ENCODE data around the gene ADAM30. TPM values are rescaled to one million over a fixed set of nuclear protein-coding genes. Genes with fewer than 3 reads are reported as not detected.

The ADAM30 gene
- total and polyA plus RNA-seq, 2 of the 13 experiments (the other 11 are each of a cell fraction or from before 2014, with no cell fraction given) = not detected

DNA sequence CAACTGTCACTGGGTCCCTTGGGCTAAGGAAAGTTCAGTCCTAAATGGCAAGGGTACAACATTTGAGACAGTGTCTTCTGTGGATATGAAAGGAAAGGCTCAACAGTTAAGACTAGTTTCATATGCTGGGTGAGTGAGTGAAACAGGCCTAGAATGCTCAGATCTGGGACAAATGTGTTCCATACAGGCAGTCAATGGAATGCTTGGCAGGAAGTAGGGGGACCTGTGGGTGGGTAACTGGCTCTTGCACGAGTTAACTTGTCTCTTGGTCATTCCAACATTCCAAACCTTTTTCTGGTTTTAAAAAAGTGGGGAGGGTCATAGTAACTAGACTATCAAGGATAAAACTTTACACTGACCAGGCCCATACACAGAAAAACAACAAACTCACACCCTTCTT, 17.8 kb upstream of the ADAM30 start (continued):
- TF ChIP-seq MAF1 (CRISPR knock-in tag; IDR thresholded peaks at IDR 0.05; ENCODE audit: borderline replicate concordance) (no peak), CSRNP2 (CRISPR knock-in tag; conservative IDR thresholded peaks at IDR 0.05; ENCODE audit: low read depth) (no peak), TP53 (CRISPR knock-in tag; conservative IDR thresholded peaks at IDR 0.05) (no peak)

GRCh38 chr1:119912963-119913362, 16.6 kb upstream of the ADAM30 start:
- in situ Hi-C loops (cut with HindIII; ENCODE audit: extremely low pct_ligation_motif_present, low pct_unique_long_range_greater_than_20kb) = no loop called here
- Histone ChIP-seq H3K4me3 (replicated peaks in 1 of 3; ENCODE audit: insufficient read depth in 1 of 3, low read depth in 2 of 3, low read length in 3 of 3) (no peak overlapping the region), H3K36me3 (replicated peaks in 1 of 2; ENCODE audit: control insufficient read depth in 1 of 2, insufficient read depth in 2 of 2, low read length in 2 of 2) (peaks cover 5 to 18% of the 10 kb centered on the region in 2 experiments; a peak in 3 of 5 replicates), H4K20me1 (ENCODE audit: insufficient read depth, low read length) (no peaks in the 10 kb centered on the region), H3K4me2 (ENCODE audit: low read depth, low read length) (no peak overlapping the region), H3K9ac (ENCODE audit: insufficient read depth, low read depth, low read length) (no peak overlapping the region), H3K4me1 (ENCODE audit: insufficient read depth, low read length) (no peaks in the 10 kb centered on the region), H3K27ac (ENCODE audit: extremely low read length, insufficient read depth, low read length) (no peak overlapping the region), H3K9me3 (ENCODE audit: low read length) (no peaks in the 10 kb centered on the region), H3K27me3 (ENCODE audit: control insufficient read depth in 1 of 2, insufficient read depth in 2 of 2, low read length in 2 of 2) (no peaks in the 10 kb centered on the region), H3K79me2 (ENCODE audit: insufficient read depth, low read length) (no peaks in the 10 kb centered on the region), H2AFZ (ENCODE audit: low read length) (no peak overlapping the region)
- CTCF ChIA-PET (ENCODE audit: low intra/inter-chr PET ratio, low total read pairs) = no interaction called here
- POLR2A ChIA-PET = no interaction called here
- no peak for ATAC-seq
- WGBS (ENCODE audit: low lambda C conversion rate) = 98% methylated on average over 3 of the region's 3 CpGs
- DNase-seq (ENCODE audit: low spot score) = no peak
- FAIRE-seq = no peak
- TF ChIP-seq CHCHD3 (CRISPR knock-in tag; IDR thresholded peaks at IDR 0.05) = no peak
- TF ChIP-seq EEA1 (CRISPR knock-in tag; IDR thresholded peaks at IDR 0.05; ENCODE audit: borderline replicate concordance) = no peak
- TF ChIP-seq SP5 (CRISPR knock-in tag; IDR thresholded peaks at IDR 0.05; ENCODE audit: borderline replicate concordance, low read depth) = no peak
- no peak for TF ChIP-seq NR2F2 (IDR thresholded peaks at IDR 0.05; ENCODE audit: borderline replicate concordance, low read depth)
- TF ChIP-seq, protein P1, sequence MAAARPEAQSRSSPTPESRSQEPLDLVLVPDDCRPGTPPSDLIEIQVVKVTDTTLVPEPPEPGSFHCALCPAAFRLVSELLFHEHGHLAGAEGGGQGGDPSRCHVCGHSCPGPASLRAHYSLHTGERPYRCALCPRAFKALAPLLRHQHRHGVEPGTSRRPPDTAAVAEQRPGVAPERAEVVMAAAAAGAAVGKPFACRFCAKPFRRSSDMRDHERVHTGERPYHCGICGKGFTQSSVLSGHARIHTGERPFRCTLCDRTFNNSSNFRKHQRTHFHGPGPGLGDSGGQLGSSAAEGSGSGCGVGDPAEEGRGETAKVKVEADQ (CRISPR knock-in tag; IDR thresholded peaks at IDR 0.05; ENCODE audit: borderline replicate concordance) = no peak
- TF ChIP-seq ZSCAN5A (CRISPR knock-in tag; IDR thresholded peaks at IDR 0.05; ENCODE audit: borderline replicate concordance) = no peak
- no peak for TF ChIP-seq ZNF225 (CRISPR knock-in tag; IDR thresholded peaks at IDR 0.05)
- TF ChIP-seq ATF6 (CRISPR knock-in tag; conservative IDR thresholded peaks at IDR 0.05) = no peak
- TF ChIP-seq ARHGAP35 (CRISPR knock-in tag; IDR thresholded peaks at IDR 0.05; ENCODE audit: borderline replicate concordance) = no peak
- TF ChIP-seq ZFP90 (CRISPR knock-in tag; IDR thresholded peaks at IDR 0.05; ENCODE audit: borderline replicate concordance) = no peak
- TF ChIP-seq, protein P2, sequence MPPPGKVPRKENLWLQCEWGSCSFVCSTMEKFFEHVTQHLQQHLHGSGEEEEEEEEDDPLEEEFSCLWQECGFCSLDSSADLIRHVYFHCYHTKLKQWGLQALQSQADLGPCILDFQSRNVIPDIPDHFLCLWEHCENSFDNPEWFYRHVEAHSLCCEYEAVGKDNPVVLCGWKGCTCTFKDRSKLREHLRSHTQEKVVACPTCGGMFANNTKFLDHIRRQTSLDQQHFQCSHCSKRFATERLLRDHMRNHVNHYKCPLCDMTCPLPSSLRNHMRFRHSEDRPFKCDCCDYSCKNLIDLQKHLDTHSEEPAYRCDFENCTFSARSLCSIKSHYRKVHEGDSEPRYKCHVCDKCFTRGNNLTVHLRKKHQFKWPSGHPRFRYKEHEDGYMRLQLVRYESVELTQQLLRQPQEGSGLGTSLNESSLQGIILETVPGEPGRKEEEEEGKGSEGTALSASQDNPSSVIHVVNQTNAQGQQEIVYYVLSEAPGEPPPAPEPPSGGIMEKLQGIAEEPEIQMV (CRISPR knock-in tag; IDR thresholded peaks at IDR 0.05; ENCODE audit: low read depth) = no peak
- intact Hi-C loops (cut with micrococcal nuclease; ENCODE audit: unreplicated experiment) = no loop called here
- no TSS peak for BruUV-seq (replicated peaks)

All from HepG2 (cell line).